NCI-H2081 (cell line): ENCODE data around the gene GPRC5A.

Source experiments
- DNase-seq, 2 experiments: peaks; one replicate each; lab custom pipeline; 2025; lab: John Stamatoyannopoulos, UW

The GPRC5A gene

DNA sequence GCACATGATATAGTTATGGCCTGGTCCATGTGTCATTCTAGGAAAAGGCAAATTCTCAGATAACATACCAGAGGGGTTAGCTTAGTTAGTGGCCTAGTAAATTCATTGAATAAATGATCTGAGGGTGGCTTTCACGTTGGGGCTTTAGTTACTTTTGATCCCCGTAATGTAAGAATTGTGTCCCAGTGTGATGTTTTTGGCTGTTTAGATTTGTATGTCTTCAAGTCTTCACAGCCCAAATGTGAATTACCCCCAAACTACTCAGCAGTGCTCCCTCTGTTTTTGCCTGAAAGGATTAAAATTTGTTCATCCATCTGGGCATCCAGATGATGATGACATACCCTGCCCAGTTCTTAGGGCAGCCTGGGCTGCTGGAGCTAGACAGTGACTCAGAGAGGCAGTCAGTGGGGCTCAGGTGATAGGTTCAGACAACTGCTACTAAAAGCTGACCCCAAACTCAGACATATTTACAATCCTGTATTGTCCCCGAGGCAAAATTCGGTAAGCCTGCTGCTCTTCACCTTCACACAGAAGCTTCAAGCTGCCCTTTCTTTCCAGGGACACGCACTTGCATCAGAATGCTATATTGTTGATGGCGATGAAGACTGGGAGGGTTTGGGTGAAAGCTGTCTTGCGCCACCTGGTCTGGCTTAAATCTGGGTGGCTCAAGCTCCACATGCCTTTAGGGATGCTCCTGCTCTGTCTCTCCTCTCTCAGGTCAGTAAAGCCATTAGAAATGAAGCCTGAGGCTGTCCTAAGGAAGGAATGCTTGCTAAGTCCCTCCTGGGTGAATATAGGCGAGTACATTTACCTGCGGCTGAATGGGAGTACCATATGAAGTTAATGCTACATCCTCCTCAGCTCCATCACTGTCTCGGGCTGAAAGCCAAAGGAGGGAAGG lies 50.3 kb downstream of the GPRC5A start:
- DNase-seq = no peak

DNA sequence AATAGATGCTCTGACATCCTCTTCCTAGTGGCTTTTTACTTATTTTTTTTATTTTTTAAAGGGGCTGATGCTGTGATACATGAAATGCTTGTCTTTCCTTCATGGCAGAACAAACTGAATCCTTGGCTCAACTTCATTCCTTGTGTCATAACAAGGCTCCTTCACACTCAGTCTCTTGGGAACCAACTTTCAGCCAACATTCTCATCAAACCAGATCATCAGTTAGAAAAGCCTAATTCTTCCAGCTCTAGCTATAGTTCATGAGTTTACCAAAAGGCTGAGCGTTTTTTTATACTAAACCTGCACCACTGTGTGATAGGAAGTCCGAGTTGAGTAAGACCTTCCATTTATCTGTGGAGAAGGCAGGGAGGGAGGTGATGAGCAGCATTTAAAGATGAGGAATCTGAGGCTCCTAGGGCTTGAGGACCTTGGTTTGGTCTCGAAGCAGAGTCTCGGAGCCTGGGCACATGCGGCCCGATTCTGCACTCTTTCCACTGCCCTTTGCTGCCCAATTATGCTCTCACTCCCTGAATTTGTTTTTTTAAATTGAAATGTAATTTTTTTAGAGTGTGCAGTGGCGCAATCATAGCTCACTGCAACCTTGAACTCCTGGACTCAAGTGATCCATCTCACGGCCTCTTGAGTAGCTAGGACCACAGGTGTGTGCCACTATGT lies 52.4 kb downstream of the GPRC5A start:
- DNase-seq = no peak

DNA sequence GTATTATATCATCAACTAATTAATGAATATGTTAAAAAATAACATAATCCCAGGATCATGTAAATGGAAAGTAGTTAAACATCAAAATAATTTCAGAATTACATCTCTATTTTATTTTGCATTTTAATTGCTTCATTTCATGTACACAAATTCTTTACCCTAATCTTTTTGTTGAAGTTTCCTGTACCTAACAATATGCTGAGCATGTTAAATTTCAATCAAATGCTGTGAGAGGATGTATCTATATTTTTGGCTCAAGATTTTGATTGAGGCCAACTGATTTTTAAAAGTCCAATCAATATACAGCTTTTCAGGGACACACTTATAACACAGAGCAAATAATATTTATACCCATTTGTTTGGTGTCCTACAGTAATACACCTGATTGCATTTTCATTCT lies 54.2 kb downstream of the GPRC5A start:
- no peak for DNase-seq

DNA sequence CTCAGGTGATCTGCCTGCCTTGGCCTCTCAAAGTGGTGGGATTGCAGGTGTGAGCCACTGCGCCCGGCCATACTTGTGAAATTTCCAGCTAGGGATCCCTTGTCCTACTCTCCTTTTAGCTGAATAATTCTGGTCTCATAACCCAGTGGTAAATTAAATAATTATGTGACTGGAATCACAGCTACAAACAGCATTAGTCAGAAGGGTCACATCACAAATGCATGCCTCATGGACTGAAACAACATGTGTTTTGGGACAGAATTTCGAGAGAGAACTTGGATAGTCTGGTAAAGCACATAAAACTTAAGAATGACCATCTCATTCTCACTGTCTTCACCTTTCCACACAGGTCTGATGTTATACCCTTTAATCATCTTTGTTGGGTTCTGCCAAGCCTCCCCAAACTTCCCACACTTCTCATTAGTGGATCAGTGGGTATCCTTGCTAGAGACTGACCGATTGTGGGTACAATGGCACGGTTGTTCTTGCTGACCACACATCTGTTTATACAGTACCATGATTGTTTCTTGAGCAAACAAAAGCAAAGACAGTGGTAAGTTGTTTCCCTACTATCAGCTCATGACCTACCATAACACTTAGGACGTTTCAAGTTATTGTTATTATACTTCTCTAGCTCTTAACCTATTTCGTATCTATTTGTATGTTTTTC lies 55.5 kb downstream of the GPRC5A start:
- no peak for DNase-seq

DNA sequence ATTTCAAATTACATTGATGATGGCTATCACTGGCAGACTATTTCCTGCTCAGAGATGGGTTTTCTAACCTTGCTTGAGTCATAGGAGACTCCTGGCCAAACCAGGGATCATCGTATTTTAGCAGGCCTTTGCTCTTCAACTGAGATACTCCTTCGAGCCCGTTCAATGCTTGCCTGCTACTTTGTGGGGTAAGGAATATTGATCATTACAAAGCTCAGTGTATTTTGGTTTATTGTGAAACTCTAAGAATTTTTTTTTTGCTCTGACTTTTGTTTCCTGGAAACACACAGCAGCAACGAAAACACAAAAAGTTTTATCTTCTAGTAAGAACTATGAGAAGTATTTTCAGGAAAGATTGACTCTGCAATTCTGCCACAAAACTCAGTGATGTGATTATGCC lies 56.5 kb downstream of the GPRC5A start:
- no peak for DNase-seq

DNA sequence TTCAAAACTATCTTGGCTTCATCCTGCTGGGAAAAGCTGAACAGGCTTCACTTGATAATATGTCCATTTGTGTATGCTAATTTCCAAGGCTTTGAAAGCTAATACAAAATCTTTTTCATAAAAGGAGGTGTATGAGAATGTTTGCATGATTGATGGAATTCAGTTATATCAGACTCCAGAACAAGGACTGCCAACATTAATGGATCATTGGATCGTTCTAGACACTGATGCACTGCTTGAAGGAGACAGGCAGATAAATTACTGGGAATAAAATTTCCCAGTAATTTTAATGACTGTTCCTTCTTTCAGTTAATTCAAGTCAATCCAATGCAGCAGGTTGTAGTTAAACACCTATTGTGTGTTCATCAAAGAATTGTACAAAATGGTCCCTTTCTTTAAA lies 60.1 kb downstream of the GPRC5A start:
- no peak for DNase-seq

DNA sequence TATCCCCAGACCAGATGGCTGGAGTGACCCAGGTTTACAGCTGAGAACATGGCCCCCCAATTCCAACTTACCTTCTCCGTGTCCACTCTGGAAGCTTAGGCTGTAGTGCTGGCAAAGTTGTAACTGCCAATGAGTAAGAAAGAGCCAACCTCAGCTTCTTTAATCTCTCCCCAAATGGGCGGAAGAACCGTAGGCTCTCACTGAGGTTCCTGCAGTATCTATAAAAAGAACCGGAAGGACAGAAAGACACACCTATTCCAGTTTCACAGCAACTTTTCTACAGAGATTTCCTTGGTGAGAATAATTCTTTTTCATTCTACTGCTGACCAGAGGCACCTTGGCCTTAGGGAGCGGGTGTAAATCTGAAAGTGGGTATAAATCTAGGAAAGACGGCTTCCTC lies 60.7 kb downstream of the GPRC5A start, which contains the start of gene GPRC5D:
TSS of gene GPRC5D (minus strand) at position 135 of the 400 bp plus-strand sequence. CDS start 1,786 bp downstream, outside the sequence.
- DNase-seq = no peak

DNA sequence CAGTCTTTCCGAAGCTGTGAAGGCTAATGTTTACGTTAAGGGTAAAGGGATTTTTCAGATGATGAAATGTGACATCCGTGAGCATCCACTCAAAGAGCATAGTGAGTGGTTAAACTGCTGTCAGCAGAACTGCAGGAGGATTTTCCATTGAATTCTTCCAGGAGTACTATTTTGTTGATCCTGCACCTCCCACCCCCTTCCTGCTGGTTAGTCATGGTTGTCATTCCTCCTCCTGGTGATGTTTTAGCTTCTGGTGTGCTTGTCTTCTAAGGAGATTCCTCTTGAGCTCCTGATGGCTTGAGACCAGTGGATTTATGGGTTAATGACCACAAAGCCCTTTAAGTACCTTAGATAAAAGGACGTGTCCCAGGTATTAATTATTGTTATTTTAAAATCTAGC lies 63.0 kb downstream of the GPRC5A start:
- DNase-seq = no peak

DNA sequence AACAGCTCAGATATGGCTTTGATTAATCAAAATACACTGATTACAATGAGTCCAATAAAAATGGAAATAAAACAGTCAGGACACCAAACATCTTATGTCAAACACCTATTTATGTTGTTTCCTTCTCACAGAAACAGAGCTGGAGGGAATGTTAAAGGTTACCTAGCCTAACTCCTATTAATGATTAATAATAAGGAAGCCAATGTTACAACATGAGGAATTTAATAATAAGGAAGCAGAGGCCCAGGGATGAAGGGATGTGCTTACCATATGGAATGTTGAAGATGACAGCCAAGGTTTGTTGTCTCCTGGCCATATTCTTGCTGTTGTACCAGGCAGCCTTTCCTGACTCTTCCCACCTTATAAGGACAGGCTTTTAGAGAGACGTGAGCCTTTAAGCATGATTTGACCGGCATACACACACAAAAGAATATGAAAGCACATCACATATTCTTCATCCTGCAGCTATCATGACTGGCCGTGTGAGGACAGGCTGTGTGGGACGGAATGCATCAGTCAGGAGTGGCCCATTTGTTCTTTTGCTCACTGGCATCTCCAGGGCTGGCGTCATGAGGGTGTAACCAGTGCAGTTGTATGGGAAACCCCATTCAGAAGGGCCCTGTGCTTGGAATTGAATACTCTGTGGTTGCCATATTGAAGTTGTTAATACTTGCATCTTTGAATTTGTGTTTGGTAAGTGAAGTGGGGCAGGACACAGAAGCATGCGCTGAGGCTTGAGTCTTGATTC lies 63.7 kb downstream of the GPRC5A start:
- DNase-seq = no peak

DNA sequence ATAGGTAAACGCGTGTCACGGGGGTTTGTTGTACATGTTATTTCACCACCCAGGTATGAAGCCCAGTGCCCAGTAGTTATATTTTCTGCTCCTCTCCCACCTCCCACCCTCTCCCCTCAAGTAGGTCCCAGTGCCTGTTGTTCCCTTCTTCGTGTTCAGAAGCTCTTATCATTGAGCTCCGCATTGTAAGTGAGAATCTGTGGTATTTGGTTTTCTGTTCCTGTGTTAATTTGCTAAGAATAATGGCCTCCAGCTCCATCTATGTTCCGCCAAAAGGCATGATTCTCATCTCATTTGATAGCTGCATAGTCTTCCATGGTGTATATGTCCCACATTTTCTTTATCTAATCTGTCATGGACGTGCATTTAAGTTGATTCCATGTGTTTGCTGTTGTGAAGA lies 67.5 kb downstream of the GPRC5A start:
- DNase-seq = no peak

DNA sequence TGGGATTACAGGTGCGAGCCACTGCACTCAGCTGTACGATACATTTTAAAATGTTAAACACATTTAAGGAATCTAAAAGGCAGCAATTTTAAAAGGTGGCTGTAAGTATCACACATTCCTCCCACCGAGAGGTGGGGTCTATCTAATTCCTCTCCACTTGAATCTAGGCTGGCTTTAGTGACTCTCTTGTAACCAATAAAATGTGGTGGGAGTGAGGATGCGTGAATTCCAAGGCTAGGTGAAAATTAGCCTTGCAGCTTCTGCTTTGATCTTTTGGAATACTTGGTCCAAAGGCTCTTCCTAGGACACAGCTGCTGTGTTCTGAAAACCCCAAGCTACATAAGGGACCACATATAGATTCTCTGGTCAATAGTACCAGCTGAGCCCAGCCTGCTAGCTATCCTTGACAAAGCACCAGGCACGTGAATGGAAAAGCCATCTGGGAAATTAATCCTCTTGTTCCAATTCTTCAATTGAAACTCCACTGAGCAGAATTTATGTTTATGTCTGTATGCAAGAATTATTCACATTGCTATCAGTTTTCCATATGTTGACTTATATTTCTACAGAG lies 69.4 kb downstream of the GPRC5A start:
- no peak for DNase-seq

DNA sequence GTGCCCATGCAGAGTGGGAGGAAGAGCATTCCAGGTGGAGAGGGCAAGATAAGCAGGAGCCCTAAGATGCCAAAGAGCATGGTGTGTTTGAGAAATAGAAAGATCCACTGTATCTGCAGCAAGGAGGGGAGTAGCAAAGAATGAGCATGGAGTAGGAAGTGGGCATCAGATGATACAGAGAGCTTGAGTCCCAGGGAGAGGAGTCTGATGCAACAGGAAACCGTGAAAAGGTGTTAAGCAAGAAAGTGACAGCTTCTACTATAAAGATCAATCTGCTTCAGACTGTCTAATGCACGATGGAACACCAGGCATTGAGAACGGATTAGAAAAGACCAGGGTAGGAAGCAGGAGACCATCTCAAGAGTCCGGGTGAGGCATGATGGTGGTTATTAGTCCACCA lies 72.9 kb downstream of the GPRC5A start:
- DNase-seq = no peak

DNA sequence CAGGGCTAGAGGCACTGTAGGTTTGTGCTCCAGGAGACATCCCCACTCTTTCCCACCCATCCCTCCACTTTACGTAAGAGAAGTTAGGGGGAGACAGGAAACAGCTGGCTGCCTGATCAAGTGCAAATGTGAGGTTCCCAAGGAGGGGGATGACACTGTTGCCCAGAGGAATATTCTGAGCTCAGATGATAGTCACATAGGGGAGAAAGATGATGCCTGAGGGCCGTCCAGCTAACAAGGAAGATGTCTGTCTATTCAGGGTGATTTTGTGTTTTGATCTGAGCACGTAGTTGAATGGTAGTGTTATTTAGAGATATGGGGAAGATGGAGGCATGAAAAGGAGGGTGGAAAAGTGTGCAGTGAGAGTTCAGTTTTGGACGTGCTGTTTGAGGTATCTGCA lies 74.5 kb downstream of the GPRC5A start:
- no peak for DNase-seq
